ENCODE measurements around the gene QRICH1. TPM values are rescaled to one million over a fixed set of nuclear protein-coding genes. Genes with fewer than 3 reads are reported as not detected.

Gene QRICH1
- total and polyA plus RNA-seq, 2 of the 13 experiments (the other 11 are each of a cell fraction or from before 2014, with no cell fraction given) = 52.6 to 102 TPM

DNA sequence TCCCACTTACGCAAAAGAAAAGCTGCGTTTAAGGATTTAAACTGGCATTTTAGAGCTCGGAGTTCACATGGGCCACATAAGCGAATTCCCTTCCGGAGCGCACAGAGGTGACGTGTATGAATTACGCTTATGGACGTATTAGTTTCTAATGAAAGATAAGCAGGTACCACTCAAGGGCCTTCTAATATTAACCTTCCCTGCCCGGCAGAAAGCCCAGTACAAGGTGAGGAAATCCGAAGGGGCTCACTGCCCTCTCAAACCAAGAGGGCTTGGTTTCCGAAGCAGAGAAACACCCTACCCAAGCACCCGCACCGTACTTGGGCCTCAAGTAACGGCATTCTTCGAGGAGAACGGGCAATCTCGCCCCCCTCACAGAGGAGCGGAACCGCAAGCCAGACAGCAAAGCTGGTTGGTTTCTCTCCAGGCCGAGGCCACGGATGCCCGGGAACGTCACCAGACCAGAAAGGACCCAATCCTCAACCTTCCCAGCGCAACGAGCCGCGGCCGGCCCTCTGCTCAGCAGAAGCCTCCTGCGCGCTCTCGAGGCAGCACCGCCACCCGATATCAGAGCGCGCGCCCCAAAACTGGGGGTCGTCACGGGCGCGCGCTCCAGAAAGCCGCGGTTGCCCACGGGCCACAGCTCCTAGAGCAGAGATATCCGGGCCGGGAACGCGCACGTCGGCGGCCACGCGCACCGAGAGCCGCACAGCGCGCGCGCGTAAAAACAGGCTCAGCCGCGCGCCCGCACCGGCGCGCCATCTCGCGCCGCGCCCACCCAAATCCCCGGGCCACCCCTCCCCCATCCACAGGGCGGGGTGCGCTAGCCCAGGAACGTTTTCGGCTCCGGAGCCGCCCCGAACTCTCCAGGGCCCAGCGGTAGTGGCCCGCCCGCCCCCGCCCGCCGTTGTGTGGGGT lies 676 bp downstream of the QRICH1 start (continued):
- peak; percentile 80 for TF ChIP-seq ZNF615 (CRISPR knock-in tag; IDR thresholded peaks at IDR 0.05; ENCODE audit: borderline replicate concordance)
- TF ChIP-seq ZNF782 (CRISPR knock-in tag; IDR thresholded peaks at IDR 0.05; ENCODE audit: borderline replicate concordance) = peak; percentile 33; the same call in 1 of the 2 replicates
- no peak for TF ChIP-seq ZNF850 (CRISPR knock-in tag; conservative IDR thresholded peaks at IDR 0.05)
- no peak for TF ChIP-seq PAF1 (CRISPR knock-in tag; IDR thresholded peaks at IDR 0.05)
- TF ChIP-seq ZNF446 (CRISPR knock-in tag; IDR thresholded peaks at IDR 0.05) = no peak; the same call in 1 of the 2 replicates
- 0 out of 2 replicates have a peak, but pooled peaks have one; percentile 25 for TF ChIP-seq ZSCAN31 (CRISPR knock-in tag; IDR thresholded peaks at IDR 0.05; ENCODE audit: low read depth)
- TF ChIP-seq, protein P1, sequence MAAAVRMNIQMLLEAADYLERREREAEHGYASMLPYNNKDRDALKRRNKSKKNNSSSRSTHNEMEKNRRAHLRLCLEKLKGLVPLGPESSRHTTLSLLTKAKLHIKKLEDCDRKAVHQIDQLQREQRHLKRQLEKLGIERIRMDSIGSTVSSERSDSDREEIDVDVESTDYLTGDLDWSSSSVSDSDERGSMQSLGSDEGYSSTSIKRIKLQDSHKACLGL (CRISPR knock-in tag; IDR thresholded peaks at IDR 0.05) = peak; percentile 42; the same call in 1 of the 2 replicates
- TF ChIP-seq RFXANK (CRISPR knock-in tag; IDR thresholded peaks at IDR 0.05) = no peak
- TF ChIP-seq ZFP41 (CRISPR knock-in tag; IDR thresholded peaks at IDR 0.05; ENCODE audit: borderline replicate concordance) = no peak
- TF ChIP-seq KMT2B (CRISPR knock-in tag; IDR thresholded peaks at IDR 0.05) = peak; percentile 68
- no peak for TF ChIP-seq ZNF550 (CRISPR knock-in tag; IDR thresholded peaks at IDR 0.05; ENCODE audit: borderline replicate concordance)
- no peak for TF ChIP-seq LCORL (IDR thresholded peaks at IDR 0.05)
- no peak for TF ChIP-seq LCORL (CRISPR knock-in tag; IDR thresholded peaks at IDR 0.05)
- no peak for TF ChIP-seq ARID2 (CRISPR knock-in tag; IDR thresholded peaks at IDR 0.05; ENCODE audit: borderline replicate concordance)
- TF ChIP-seq, protein P2, sequence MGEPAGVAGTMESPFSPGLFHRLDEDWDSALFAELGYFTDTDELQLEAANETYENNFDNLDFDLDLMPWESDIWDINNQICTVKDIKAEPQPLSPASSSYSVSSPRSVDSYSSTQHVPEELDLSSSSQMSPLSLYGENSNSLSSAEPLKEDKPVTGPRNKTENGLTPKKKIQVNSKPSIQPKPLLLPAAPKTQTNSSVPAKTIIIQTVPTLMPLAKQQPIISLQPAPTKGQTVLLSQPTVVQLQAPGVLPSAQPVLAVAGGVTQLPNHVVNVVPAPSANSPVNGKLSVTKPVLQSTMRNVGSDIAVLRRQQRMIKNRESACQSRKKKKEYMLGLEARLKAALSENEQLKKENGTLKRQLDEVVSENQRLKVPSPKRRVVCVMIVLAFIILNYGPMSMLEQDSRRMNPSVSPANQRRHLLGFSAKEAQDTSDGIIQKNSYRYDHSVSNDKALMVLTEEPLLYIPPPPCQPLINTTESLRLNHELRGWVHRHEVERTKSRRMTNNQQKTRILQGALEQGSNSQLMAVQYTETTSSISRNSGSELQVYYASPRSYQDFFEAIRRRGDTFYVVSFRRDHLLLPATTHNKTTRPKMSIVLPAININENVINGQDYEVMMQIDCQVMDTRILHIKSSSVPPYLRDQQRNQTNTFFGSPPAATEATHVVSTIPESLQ (CRISPR knock-in tag; conservative IDR thresholded peaks at IDR 0.05) = no peak
- TF ChIP-seq MYNN (CRISPR knock-in tag; IDR thresholded peaks at IDR 0.05; ENCODE audit: low read depth) = no peak
- TF ChIP-seq HCFC1 (IDR thresholded peaks at IDR 0.05; ENCODE audit: low read depth, low read length) = no peak
- 0 out of 2 replicates have a peak, but pooled peaks have one; percentile 55 for TF ChIP-seq CREM (IDR thresholded peaks at IDR 0.05)
- no peak for TF ChIP-seq CREM (CRISPR knock-in tag; IDR thresholded peaks at IDR 0.05)
- no peak for TF ChIP-seq ZSCAN22 (CRISPR knock-in tag; IDR thresholded peaks at IDR 0.05)
- TF ChIP-seq, protein P3, sequence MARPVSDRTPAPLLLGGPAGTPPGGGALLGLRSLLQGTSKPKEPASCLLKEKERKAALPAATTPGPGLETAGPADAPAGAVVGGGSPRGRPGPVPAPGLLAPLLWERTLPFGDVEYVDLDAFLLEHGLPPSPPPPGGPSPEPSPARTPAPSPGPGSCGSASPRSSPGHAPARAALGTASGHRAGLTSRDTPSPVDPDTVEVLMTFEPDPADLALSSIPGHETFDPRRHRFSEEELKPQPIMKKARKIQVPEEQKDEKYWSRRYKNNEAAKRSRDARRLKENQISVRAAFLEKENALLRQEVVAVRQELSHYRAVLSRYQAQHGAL (CRISPR knock-in tag; IDR thresholded peaks at IDR 0.05; ENCODE audit: not compliant biosample characterization) = no peak
- no peak; the same call in 1 of the 2 replicates for TF ChIP-seq ZNF251 (CRISPR knock-in tag; IDR thresholded peaks at IDR 0.05)
- TF ChIP-seq SKI (IDR thresholded peaks at IDR 0.05; ENCODE audit: partially characterized antibody) = no peak

All from HepG2 (cell line).